ENCODE results near the gene VWA5B2.

The VWA5B2 gene

DNA sequence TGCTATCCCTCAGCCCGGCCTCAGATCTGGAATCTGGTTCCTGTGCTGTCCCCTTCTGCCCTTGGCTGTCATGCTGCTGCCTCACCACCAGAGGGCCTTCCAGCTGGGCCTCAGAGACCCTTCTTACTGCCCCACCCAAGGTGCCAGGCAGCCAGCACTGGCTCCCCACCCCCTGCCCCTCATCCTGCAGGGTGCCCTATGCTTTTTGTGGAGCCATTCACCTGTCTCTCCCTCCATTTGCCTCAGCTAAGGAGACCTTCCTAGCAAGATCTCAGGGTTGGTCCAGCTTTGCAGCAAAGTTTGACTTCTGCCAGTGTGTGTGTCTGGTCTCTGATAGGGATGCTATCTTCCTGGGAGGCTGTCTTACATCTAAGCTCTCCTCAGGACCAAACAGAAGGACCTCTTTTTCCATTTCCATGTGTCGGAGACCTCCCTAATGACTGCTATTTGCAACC, 1.9 kb upstream of the VWA5B2 start:
- peak; percentile 67 for DNase-seq

- no peak for DNase-seq
Measured at GRCh38 chr3:184228376-184229137, 828 bp upstream of the VWA5B2 start.

DNA sequence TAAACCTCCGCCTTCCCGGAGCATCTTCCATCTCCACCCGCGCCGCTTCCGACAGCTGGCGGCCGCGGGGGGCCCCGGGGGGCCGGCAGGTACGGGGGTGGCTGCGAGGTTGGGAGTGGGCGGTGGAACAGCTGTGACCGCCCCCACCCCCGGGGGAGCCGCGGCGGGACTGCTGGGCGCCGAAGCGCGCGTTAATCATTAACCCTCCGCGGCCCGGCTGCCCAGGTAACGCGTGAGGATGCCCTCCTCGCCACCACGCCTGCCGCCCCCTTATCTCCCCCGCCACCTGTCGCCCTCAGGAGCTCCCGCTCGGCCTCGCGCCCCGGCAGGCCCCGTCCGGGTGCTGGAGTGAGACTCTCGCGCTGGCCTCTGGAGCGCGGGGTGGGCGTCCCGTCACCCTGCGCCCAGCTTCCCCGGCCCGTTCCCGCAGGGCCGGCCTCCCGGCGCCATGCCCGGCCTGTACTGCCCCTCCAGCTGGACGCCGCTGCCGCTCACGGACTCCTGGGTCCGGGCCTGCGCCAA, 757 bp downstream of the VWA5B2 start:
- no peak for DNase-seq

GRCh38 chr3:184230603-184231528, 1.5 kb downstream of the VWA5B2 start:
- peak; percentile 21 for DNase-seq

DNA sequence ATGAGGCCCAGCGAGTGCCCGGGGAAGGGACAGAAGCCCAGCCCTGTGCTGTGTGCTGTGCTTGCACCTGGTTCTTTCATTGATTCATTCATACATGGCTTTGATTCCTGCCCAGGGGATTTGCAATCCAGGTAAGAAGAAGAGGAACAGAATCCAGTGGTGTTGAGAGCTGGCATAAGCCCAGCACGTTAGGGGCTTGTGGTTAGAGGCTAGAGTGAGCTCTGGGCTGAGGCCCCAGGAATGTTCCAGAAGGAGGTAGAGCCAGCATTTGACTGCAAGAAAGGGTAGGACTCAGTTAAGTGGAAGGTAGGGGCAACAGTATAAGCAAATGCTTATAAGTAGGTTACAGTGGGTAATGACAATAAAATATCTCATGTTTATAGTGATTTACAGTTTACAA, 2.3 kb downstream of the VWA5B2 start:
- DNase-seq, result no peak

DNA sequence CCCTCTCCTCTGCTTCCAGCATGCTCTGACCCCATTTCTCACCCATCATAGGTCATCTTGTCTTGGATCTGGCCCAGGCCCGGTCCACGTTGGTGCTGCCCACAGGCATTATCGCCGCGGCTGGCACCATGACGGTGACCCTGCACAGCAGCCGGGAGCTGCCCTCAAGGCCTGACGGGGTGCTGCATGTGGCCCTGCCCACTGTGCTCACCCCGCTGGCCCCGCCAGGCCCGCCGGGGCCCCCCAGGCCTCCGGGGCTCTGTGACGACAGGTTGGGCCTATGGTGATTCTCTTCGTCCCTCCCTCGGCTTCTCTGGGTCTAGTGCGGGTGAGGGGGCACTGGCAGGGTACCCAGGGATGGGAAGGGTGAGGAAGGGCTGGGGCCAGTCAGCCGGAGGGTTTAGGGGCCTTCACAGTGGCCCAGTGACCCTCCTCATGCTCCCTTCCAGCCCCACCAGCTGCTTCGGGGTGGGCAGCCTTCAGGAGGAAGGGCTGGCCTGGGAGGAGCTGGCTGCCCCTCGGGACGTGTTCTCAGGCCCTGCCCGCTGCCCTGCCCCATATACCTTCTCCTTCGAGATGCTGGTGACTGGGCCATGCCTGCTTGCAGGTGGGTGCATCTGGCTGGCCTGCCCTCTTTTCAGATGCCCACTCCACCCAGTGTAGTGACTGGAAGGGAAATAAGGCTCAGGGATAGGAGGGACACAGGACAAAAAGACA, 3.9 kb downstream of the VWA5B2 start:
- no peak for DNase-seq

DNA sequence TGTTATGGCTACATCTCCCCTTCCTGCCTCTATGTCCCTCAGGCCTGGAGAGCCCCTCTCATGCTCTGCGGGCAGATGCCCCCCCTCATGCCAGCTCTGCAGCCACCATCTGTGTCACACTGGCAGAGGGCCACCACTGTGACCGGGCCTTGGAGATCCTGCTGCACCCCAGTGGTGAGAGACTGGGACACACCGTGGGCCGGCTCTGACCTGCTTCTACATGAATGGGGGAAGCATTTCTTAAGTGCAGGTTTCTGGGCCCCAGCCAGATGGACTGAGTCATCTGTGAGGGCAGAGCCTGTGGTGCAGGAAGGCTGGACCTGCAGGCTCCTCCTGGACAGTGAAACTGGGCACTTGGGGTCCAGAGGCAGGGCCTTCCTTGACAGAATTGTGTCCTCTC, 4.8 kb downstream of the VWA5B2 start:
- DNase-seq, result no peak

DNA sequence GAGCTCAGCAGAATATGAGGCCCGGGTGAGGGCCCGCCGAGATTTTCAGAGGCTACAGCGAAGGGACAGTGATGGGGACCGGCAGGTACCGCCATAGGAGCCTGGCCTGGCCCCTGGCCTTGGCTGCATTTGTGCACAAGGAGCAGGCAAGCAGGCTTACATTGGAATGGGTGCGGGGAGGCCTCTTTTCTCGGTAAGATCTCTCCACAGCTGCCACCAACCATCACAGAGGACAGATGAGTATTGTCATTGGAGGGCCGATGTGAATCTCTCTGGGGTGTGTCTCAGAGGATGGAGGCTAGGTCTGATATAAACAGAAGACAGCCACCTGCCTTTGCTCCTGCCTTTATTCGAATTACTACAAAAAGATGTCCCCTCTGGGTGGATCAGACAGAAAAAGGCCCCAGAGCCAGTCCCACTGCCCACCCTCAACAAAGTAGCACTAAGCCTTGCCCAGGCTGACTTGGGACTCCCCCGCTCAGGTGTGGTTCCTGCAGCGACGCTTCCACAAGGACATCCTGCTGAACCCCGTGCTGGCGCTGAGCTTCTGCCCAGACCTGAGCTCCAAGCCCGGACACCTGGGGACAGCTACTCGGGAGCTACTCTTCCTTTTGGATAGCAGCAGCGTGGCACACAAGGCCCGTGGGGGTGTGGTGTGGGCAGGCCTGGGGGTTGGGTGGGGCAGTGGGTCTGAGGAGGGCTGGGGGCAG, 5.4 kb downstream of the VWA5B2 start:
- no peak for DNase-seq

DNA sequence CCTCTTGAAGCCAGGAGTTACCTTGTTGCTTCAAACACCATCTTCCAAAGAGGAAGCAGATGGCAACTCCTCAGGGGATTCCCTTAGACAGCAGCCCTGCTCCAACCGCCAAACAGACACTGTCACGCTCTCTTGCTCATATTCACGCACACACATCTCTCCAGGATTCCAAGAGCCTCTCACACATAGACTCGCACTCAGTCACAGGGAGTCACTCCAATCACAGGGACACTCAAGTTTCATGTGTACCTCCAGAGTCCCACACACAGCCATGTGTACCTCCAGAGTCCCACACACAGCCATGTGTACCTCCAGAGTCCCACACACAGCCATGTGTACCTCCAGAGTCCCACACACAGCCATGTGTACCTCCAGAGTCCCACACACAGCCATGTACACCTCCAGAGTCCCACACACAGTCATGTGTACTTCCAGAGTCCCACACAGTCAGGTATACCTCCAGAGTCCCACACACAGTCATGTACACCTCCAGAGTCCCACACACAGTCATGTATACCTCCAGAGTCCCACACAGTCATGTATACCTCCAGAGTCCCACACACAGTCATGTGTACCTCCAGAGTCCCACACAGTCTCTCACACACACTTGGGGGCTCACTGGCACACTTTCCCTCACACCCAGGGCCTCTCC, 6.1 kb downstream of the VWA5B2 start:
- no peak for DNase-seq

GRCh38 chr3:184236033-184236410, 6.6 kb downstream of the VWA5B2 start:
- no peak for DNase-seq

- DNase-seq, result no peak
Measured at GRCh38 chr3:184236636-184237035, 7.3 kb downstream of the VWA5B2 start.

DNA sequence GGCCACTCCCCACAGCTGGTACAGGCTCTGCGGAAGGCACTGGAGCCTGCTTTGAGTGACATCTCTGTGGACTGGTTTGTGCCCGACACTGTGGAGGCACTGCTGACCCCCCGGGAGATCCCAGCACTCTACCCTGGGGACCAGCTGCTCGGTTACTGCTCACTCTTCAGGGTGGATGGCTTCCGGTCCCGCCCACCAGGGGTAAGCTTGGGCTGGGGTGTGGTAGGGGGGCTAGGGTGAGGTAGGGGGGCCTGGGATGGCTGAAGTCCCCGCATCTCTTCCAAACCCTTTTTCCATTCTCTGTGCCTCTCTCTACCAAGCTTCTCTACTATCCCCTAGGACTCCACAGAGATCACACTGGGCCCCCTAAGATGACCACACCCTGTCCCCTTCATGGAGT, 7.8 kb downstream of the VWA5B2 start:
- no peak for DNase-seq

DNA sequence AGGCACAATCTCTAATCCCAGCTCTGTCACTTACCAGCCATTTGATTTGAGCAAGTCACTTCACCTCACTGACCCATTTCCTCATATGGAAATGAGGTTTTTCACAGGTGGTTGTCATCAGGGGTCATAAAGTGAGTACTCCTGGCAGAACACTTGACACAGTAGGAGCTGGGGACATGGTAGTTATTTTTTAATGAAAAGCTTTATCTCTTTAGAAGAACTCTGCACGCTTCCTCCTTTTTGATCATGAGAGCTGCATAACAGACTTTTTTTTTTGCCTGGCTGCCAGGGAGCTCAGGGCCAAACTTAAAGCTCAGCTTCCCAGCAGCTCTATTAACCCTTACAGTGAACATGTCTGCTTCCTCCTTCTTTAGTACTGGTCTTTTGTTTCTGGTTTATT, 8.4 kb downstream of the VWA5B2 start:
- no peak for DNase-seq

GRCh38 chr3:184238246-184238818, 8.9 kb downstream of the VWA5B2 start:
- DNase-seq, result no peak

GRCh38 chr3:184239221-184239620, 9.8 kb downstream of the VWA5B2 start:
- no peak for DNase-seq

DNA sequence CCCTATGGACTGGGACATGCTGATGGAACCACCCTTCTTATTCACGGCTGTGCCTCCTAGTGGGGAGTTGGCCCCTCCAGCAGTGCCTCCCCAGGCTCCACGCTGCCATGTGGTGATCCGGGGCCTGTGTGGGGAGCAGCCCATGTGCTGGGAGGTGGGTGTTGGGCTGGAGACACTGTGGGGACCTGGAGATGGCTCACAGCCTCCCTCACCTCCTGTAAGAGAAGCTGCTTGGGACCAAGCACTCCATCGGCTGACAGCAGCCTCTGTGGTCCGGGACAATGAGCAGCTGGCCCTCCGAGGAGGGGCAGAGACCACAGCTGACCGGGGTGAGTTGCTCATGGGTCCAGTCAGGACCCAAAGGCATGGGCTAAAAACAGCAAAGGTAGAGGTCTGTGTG, 10.3 kb downstream of the VWA5B2 start:
- DNase-seq, result no peak

DNA sequence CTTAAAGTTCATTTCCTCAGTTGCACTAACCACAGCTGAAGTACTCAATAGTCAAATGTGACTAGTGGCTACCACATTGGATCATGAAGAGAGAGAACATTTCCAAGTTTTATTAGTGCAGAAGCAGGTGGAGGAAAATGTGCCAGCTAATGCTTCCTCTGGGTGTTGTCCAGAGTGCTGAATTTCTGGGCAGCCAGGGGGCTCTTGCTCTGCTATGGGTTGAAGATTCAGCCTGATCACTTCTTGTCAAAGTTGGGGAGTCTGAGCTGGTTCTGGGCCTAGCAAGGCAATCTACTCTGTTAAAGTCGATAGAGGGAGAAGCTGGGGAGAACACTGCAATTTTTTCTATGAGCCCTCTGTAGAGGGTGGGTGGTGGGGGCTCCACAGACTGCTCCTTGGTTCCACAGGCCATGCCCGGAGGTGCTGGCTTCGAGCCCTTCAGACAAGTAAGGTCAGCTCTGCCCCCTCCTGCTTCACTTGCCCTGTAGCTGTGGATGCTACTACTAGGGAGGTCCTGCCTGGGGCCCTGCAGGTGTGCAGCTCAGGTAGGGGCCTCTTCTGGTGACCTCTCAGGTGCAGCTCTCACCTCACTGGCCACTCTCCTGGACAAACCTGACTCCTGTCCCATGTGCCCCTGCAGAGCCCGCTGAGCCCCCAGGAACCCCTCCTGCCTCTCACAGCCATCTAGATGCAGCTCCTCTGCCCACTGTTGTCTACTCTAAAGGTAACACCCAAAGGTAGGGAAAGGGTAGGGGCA, 11.2 kb downstream of the VWA5B2 start:
- DNase-seq, result no peak

- DNase-seq, result no peak
Measured at GRCh38 chr3:184241141-184241446, 11.7 kb downstream of the VWA5B2 start.

- DNase-seq, result no peak
Measured at GRCh38 chr3:184241447-184242296, 12.3 kb downstream of the VWA5B2 start.

DNA sequence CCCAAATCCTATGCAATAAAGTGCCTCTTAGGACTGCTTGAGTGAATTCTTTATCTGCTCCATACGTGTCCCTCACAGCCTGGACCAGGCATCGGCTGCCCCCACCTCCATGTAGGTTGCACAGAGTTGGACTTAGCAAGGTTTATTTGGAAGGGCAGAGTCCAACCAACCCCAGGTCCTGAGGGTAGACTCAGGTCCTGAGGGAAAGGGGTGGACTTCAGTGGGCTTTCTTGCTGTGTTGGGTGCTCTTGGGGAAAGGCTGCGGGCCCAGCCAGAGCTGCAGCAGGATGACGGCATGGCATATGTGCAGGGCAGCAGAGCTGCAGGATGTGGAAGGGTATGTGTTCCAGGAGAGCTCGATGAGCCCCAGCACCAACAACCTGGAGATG, 12.9 kb downstream of the VWA5B2 start:
- no peak for DNase-seq
